Umbilical cord (tissue), 2 donors: Measurements from ENCODE around the gene GCH1. TPM values are rescaled to one million over a fixed set of nuclear protein-coding genes. Genes with fewer than 3 reads are reported as not detected.
"Not testable (repeated sequence)": the region's sequence is repeated elsewhere in the genome, so short reads cannot be mapped to it uniquely, and the experiment has no call there.

ENCODE experiments used
- DNase-seq: peaks from one replicate; pipeline ENCODE4 v3.0.0-alpha.2; 2015; ENCODE audit warnings: low spot score
- total RNA-seq: library from RNA; depleted of rRNA; stranded (reverse); fragments of >200 nt; gene quantifications from one replicate; pipeline ENCODE4 v1.2.3, GENCODE V29; 2014; ENCODE audit warnings: low replicate concordance; ENCODE audit not compliant: insufficient read depth

Gene GCH1, protein sequence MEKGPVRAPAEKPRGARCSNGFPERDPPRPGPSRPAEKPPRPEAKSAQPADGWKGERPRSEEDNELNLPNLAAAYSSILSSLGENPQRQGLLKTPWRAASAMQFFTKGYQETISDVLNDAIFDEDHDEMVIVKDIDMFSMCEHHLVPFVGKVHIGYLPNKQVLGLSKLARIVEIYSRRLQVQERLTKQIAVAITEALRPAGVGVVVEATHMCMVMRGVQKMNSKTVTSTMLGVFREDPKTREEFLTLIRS
- 7.9 TPM for total RNA-seq

DNA sequence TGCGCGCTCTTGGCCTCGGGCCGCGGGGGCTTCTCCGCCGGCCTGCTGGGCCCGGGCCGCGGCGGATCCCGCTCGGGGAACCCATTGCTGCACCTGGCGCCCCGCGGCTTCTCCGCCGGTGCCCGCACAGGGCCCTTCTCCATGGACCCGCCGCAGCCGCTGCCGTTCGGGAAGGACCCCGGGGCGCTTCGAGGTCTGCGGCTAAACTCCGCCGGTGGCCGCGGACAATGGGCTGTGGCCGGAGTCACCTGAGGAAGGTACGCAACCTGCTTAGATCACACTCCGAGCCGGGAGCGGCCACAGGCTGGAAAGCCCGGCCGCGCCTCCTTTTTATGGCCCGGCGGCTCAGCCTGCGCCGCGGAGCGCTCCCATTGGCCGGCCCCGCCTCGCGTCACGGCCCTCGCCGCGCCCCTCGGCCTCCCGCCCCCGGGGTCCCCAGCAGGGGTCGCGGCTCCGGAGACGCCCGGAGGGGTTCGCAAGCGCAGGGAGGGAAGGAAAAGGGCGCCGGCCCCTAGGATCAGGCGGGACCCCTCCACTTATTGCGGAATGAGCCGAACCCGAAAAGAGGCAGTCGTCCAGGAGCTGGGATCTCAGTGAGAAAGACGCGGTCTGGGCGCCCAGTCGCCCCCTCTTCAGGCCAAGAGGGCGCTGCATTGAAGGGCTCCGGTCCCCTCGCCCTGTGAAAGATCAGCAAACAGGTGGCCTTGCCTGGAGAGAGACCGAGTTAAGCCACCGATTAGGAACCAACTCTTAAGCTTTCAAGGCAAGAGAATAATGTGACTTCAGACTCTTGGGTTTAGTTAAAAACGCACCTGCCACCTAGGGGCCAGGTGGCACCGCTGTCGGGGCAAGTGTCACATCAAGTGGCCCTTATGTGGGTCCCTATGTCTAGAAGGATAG lies at the start of gene GCH1:
Gene GCH1, minus strand, starts transcription at position 306 of the 900 bp plus-strand sequence. Its CDS starts 163 bp downstream, at position 143.
- peak; percentile 56 for DNase-seq

DNA sequence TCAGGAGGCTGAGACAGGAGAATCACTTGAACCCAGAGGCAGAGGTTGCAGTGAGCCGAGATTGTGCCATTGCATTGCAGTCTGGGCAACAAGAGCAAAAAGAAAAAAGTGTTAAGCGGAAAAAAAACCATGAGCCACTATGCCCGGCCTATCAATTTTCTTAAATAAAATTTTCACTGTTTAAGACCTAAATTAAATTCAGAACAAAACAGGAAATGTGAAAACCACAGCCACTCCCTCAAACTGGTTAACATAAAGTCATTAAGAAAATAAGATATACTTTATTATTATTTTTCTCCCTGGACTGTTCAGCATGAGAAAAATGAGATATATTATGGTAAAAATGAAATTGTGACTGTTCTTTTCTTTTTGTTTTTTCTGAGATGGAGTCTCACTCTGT lies 44.6 kb upstream of the GCH1 start:
- DNase-seq = no peak

DNA sequence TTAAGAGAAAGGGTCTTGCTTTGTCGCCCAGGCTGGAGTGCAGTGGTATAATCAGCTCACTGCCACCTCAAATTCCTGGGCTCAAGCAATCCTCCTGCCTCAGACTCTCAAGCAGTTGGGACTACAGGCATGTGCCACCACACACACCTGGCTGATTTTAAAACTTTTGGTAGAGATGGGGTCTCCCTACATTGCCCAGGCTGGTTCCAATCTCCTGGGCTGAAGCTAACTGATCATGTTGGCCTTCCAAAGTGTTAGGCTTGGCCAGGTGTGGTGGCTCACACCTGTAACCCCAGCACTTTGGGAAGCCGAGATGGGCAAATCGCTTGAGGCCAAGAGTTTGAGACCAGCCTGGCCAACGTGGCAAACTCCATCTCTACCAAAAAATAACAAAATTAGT lies 43.9 kb upstream of the GCH1 start:
- no peak for DNase-seq

DNA sequence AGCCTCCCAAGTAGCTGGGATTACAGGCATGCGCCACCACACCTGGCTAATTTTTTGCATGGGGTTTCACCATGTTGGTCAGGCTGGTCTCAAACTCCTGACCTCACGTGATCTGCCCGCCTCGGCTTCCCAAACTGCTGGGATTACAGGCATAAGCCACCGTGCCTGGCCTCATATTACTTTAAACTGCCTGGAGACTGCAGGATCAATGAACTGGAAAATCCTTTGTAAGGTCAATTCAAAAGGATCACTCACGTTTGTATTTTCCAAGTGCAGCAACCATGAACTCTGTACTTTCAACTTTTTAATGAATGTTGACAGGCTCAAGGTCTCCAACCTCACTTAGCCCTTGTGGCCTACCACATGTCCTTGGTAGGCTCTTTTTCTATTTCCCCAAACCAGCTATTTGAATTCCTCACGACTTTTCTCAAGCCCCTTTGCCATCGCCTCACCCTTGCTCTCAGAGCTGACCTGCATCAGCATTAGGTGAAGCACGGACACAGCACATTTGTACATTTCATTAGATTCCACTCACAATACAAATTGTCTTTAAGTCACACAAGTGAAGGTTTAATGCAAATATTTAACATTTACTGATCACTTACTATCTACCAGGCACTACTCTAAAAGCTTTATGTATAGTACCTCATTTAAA lies 42.2 kb upstream of the GCH1 start:
- DNase-seq = no peak

DNA sequence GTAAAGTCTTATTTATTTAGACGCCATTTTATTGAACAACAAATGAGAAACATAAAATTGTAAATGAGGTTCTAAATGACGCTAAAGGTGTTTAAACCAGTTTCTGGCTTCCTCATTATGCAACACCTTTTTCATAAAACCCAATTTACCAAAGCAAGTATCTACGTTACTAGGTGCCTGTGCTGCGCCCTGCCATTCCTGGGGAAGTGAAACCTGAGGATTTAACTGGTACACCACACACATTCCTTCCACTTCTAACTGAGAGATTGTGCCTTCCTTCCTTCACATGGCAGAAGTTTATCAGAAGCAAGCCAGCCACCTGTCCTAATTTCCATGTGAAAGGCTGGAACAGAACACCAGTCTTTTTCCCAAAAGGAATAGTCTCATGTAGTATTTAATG lies 40.3 kb upstream of the GCH1 start:
- DNase-seq = no peak

DNA sequence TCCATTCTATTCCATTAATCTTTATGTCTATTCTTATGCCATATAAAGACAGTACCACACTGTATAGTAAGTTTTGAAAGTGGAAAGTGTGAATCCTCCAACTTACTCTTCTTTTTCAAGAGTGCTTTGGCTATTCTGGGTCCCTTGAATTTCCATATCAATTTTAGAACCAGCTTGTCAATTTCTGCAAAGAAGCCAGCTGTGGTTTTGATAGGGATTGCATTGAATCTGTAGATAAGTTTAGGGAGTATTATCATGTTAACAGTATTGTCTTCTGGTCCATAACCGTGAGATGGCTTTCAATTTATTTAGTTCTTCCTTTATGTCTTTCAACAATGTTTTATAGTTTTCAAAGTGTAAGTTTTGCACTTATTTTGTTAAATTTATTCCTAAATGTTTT lies 34.2 kb upstream of the GCH1 start:
- no peak for DNase-seq

DNA sequence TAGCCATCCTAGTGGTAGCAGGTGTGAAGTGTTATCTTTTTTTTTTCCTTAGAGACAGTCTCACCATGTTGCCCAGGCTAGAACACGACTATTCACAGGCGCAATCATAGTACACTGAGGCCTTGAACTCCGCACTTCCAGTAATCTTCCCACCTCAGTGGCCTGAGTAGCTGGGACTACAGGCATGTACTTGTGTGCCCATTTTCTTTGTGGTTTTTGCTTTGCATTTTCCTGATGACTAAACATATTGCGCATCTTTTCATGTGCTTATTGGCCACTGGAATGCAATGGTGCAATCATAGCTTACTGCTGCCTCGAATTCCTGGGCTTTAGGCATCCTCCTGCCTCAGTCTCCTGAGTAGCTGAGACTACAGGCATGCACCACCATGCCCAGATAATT lies 33.3 kb upstream of the GCH1 start:
- DNase-seq = no peak

DNA sequence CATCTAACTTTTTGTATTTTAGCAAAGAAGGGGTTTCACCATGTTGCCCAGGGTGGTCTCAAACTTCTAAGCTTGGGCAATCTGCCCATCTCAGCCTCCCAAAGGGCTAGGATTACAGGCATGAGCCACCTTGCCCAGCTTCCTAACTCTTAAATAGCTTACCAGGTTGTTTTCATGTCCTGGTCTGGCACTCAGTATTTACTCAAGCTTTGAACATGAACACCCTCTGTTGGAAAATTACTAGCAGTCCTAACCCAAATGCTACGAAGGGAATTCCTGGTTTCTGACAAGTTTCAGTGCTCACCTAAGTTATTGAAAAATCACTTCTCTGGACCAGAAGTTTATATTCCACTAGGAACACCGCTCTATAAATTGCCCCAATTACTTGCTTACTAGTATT lies 32.5 kb upstream of the GCH1 start:
- no peak for DNase-seq

DNA sequence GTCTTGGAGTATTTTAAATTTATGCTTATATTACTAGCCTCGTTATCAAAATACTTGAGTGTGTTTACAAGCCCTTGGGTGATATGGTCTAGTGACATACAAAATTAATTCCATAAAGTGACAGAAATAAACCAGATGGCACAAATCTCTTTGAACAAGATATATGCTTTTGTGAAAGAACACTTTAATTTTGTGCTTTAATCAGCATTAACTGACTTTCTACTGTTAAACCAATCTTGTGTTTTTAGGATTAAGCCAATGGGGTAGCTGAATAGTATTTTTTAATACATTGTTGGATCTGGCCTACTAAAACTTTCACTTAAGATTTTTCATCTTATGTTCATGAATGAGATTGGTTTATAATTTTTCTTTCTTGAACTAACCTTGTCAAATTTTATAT lies 30.4 kb upstream of the GCH1 start:
- no peak for DNase-seq

DNA sequence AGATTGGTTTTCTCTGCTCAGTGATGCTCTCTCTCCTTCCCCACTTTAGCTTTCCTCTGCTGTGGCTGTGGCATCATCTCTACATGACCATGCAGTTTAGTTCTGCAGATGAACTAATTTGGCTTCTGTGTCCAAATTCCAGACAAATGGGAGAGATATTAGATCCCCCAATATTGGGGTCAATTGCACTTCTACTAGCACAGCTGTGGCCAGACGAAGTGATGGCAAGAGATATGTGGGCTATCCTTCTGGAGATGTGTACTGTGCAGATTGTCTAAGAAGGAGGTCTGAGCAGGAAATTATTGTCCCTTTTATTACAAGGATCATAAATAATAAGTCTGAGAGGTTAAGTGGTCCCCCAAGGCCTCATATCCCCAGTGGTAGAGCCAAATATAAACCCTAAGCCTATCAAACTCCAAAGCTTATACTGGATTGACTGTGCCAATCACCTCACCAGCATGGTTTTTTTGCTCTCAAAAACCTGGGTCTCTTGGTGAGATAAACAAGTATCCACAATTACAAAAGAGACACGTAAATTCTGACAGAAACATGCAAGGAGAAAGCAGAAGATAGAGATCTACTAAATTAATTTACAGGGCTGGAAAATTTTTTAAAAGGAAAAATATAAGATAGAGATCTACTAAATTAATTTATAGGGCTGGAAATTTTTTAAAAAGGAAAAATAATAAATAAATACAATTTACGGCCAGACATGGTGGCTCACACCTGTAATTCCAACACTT lies 29.1 kb upstream of the GCH1 start:
- no peak for DNase-seq

DNA sequence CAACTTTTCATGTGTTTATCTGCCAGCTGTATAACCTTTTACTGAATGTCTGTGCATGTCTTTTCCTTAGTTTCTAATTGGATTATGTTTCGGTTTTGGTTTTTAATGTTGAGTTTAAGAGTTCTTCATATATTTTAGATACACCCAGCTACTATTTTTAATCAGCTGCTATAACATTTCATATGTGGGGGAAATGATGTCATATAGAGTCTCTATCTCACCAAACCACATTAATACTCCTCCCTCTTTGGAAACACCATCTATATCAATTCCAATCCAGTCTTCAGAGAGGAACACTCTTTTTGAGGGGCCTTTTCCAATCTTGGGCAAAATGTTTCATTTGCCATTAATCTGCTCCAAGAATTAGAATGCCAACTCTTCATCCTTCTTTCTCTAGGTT lies 28.5 kb upstream of the GCH1 start:
- no peak for DNase-seq

DNA sequence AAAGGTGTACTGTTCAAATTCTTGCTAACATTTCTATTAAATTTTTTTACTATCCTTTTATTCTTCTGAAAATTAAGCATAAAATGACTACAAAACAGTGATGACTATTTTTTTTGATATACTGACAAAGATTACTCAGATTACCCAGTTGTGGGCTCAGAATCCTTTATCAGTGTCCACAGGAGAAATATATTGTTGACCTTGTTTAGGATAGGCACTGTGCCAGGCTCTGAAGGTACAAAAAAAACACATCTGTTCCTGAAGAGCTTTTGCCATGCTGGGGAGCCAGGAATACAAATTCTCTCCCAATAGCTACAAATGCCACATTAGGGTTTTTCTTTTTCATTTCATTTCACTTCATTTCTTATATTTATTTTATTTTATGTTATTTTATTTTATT lies 26.9 kb upstream of the GCH1 start:
- DNase-seq = no peak

DNA sequence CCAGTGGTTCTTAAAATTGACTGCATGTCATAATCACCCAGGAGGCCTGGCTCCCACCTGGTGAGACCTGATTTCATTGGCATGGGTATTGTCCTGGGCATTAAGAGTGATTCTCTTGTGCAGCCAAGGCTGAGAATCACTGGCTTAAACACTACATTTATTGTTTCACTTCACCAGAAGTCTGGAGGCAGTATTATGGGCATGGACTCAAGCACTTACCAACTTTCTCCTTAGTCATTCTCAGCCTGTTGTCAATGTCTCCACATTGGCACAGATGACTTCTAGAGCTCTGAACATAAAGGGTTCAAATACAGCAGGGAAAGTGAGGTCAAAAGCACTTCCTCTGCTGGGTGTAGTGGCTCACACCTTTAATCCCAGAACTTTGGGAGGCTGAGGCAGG lies 25.6 kb upstream of the GCH1 start:
- no peak for DNase-seq

DNA sequence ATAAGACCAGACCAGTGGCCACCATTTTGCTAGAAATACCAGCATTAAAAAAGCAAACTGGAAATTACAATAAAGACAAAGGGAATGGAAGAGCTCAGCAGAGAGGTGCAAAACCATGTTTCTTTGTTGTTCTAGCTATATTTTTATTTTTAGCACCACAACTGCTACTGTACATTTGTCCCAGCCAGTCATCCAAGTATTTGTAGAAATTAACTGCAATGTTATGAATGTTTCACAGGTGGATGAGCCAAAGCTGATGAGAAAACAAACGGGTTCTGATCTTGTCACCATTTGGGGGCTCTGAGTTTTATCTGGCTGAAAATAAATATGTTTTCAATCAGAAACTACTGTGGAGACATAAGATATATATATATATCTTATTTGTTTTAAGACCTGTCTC lies 24.9 kb upstream of the GCH1 start:
- no peak for DNase-seq

DNA sequence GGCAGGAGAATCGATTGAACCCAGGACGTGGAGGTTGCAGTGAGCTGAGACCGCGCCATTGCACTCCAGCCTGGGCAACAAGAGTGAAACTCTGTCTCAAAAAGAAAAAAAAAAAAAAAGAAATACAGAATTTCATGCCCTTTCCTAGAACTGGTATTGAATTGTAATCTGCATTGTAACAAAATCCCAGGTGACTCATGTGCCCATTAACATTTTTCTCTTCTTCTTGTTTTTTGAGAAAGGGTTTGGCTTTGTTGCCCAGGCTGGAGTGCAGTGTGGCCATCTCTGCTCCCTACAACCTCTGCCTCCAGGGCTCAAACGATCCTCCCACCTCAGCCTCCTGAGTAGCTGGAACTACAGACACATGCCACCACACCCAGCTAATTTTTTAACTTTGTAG lies 23.9 kb upstream of the GCH1 start:
- DNase-seq = not testable (repeated sequence)

DNA sequence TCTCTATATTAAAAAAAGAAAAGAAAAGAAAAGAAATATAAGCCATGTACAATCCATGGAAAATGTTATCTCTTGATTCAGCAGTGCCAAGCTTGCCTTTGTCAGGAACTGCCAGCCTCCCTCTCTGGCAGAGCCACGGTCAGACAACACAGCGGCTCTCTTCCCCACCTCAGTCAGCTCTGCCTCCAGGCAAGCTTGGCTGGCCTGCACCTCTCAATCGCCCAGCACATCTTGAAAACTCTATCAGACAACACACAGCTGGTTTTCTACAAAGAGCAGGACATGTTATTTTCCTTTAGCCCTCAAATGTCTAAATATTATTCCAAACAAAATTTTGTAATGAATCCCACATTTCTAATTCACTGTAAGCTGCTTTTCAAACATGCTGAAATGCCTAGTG lies 20.0 kb upstream of the GCH1 start:
- no peak for DNase-seq

DNA sequence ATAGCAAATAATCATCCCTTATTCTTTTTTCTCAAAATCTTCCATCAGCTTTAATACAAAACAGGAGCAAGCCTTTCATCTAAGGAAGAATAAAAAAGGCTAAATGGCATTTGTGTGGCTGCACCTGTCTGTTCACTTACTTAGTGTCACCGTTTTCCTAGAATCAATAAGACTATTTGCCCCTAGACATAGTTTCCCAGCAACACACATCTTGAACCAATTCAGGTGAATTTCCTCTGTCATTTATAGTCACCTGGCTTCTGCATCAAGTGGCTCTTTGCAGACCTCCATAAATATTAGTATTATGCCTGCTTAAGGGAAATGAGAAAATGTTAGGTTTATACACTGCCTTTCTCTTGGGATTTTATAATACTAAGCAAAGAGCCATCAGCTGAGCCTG lies 17.4 kb upstream of the GCH1 start:
- DNase-seq = no peak

DNA sequence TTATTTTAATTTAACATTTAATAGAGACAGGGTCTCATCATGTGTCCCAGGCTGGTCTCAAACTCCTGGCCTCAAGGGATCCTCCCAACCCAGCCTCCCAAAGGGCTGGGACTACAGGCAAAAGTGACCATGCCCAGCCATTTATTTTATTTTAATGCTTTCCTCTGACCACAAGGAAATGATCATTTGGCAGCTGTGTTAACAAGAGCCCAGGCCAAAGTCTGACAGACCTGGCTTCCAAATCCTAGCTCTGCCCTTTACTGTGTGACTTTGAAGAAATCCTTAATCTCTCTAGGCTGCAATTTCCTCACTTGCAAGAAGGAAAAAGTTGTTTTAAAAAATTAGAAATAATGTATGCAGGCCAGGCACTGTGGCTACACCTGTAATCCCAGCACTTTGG lies 16.7 kb upstream of the GCH1 start:
- no peak for DNase-seq

DNA sequence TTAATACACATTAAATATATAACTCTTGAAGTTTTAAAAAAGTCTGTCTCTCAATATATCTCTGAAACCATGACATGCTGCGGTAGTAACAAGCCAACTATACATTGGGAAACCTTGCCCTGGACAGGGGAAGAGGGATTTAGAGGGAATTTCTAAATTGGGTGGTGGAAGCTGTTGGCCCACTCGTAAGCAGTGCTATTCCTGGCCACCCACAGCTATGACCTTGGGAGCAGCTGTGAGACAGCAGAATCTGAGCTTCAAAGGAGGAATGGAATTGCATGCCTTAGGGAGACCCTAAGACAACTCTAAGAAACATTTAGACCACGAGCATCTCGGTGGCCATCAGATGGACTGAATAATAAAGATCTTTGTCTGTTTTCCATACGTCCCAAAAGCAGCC lies 15.8 kb upstream of the GCH1 start:
- DNase-seq = no peak

DNA sequence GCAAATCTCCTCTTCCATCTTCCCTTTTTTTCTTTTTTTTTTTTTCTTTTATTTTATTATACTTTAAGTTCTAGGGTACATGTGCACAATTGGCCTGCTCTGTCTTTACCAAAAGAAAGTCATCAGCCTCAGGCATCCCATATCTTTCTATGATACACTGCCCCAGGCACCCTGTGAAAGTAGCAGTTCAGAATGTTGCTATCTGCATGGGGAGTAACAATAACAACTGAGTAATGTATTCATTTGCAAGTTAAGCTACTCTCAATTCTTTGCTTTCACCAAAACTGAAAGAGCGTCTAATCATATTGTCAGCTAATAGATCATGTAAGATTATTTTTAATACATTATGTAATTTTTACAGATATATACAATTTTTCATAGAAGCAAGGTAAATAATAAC lies 13.5 kb upstream of the GCH1 start:
- DNase-seq = no peak

DNA sequence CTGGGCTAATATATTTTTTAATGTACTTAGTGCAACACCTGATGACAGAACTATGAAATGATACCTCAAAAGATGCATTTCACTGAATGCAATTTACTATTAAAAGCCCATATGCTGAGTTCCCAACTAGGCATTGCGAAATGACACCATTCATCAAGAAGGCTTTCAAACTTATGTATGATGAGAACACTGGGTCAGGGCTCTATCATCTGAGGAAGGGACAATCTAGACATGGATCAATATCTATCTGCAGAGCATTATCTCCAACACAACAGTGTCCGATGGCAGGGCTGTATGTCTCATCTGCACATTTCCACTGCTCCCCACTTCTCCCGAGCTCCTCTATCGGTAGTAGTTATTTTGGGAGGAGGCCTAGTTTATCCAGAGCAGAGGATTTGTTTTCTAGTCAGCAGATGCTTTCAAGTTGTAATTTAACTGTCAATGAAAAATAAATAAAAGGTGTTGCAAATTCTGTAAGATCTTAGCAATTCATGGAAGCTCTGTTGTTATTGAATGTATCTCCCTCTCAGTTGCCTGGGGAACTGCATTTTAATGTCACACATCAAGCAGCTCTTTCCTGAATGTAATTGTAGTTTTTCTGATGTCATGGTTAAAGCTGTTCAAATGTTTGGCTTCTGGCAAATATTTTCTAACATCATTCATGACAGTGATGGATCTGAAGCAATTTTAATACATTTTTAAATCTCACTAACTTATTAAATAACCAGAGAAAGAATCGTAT lies 7.4 kb upstream of the GCH1 start:
- no peak for DNase-seq
